GM18867 (cell line): Measurements from ENCODE around the gene PCDHB2.
"Not testable (repeated sequence)": the region's sequence is repeated elsewhere in the genome, so short reads cannot be mapped to it uniquely, and the experiment has no call there.

ENCODE experiments used
- ATAC-seq: cut with Tn5 transposase; IDR thresholded peaks from one replicate; pipeline ENCODE4 v1.9.1; 2021; ENCODE audit warnings: mild to moderate bottlenecking, moderate library complexity; ENCODE audit not compliant: unreplicated experiment

Gene PCDHB2

DNA sequence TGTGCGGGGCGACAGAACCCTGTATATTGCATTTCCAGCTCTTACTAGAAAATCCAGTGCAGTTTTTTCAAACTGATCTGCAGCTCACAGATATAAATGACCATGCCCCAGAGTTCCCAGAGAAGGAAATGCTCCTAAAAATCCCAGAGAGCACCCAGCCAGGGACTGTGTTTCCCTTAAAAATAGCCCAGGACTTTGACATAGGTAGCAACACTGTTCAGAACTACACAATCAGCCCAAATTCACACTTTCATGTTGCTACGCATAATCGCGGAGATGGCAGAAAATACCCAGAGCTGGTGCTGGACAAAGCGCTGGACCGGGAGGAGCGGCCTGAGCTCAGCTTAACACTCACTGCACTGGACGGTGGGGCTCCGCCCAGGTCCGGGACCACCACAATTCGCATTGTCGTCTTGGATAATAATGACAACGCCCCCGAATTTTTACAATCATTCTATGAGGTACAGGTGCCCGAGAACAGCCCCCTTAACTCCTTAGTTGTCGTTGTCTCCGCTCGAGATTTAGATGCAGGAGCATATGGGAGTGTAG, 41.4 kb downstream of the PCDHB2 start:
- no peak for ATAC-seq

DNA sequence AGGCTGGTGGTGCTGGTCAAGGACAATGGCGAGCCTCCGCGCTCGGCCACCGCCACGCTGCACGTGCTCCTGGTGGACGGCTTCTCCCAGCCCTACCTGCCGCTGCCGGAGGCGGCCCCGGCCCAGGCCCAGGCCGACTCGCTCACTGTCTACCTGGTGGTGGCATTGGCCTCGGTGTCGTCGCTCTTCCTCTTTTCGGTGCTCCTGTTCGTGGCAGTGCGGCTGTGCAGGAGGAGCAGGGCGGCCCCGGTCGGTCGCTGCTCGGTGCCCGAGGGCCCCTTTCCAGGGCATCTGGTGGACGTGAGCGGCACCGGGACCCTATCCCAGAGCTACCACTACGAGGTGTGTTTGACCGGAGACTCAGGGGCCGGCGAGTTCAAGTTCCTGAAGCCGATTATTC, 42.9 kb downstream of the PCDHB2 start:
- not testable (repeated sequence) for ATAC-seq
